ENCODE results near the gene SLCO2A1. TPM values are rescaled to one million over a fixed set of nuclear protein-coding genes. Genes with fewer than 3 reads are reported as not detected.

The SLCO2A1 gene
- polyA plus RNA-seq, 1 donor (not counting 4 experiments of a cell fraction or from before 2014, with no cell fraction given): 0.80 TPM

GRCh38 chr3:133910422-133910821, 119.3 kb downstream of the SLCO2A1 start:
- H2AFZ ChIP-seq (ENCODE audit: control insufficient read depth, low read length): no peak overlapping the region
- H3K79me2 ChIP-seq (ENCODE audit: control insufficient read depth, insufficient read depth, low read length): no peaks in the 10 kb centered on the region
- H3K9ac ChIP-seq (ENCODE audit: control insufficient read depth, extremely low read depth, insufficient read depth, low read length): no peak overlapping the region
- no peaks in the 10 kb centered on the region for H3K36me3 ChIP-seq (ENCODE audit: control insufficient read depth in 2 of 2, extremely low read depth in 1 of 2, insufficient read depth in 2 of 2, low read length in 2 of 2)
- no peak for FAIRE-seq
- TF ChIP-seq CTCF (optimal IDR thresholded peaks at IDR 0.05 in 1 of 3, IDR thresholded peaks at IDR 0.05 in 1 of 3, conservative IDR thresholded peaks at IDR 0.05 in 1 of 3; ENCODE audit: extremely low read depth in 1 of 3, insufficient read depth in 2 of 3, low read length in 3 of 3): peak; percentile 32 to 33 (median 33)
- TF ChIP-seq EZH2 (IDR thresholded peaks at IDR 0.05; ENCODE audit: low read length): no peak
- H3K9me3 ChIP-seq (ENCODE audit: control insufficient read depth, low read depth, low read length): no peaks in the 10 kb centered on the region
- H3K27ac ChIP-seq (ENCODE audit: control insufficient read depth, insufficient read depth, low read length): no peak overlapping the region
- H3K27me3 ChIP-seq (ENCODE audit: control insufficient read depth, extremely low read depth, insufficient read depth, low read length): peaks cover 3% of the 10 kb centered on the region
- no peak overlapping the region for H3K4me2 ChIP-seq (ENCODE audit: control insufficient read depth, extremely low read depth, insufficient read depth, low read depth, low read length)
- H3K4me1 ChIP-seq (ENCODE audit: control insufficient read depth, extremely low read depth, insufficient read depth, low read length): no peaks in the 10 kb centered on the region
- no peak overlapping the region for H3K4me3 ChIP-seq (ENCODE audit: control insufficient read depth in 2 of 3, extremely low read depth in 1 of 3, insufficient read depth in 2 of 3, low read depth in 1 of 3, low read length in 3 of 3)
- dilution Hi-C loops (cut with MboI; ENCODE audit: extremely low pct_ligation_motif_present, low sequenced_read_pairs): no loop called here
- DNase-seq (ENCODE audit: low read depth, low spot score): no peak
- no peaks in the 10 kb centered on the region for H3K9me1 ChIP-seq (ENCODE audit: control insufficient read depth, extremely low read depth, insufficient read depth, low read length)
- H4K20me1 ChIP-seq (ENCODE audit: control insufficient read depth, extremely low read depth, insufficient read depth, low read length): no peaks in the 10 kb centered on the region

DNA sequence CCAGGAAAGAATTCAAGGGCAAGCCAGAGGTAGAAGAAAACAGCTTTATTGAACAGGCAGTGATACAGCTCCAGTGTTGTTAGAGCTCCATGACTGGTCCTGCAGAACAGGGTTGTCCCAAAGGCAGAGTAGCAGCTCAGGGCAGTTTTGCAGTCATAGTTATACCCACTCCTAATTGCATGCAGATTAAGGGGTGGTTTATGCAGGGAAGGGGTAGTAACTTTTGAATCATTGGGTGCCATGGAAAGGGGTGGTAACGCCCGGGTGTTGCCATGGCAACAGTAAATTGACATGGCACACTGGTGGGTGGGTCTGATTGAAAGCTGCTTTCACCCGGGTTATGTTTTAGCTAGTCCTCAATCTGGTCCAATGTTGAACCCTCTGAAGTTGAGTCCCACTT, 124.3 kb downstream of the SLCO2A1 start:
- DNase-seq (ENCODE audit: low read depth, low spot score) (no peak), FAIRE-seq (no peak)
- Histone ChIP-seq H3K79me2 (ENCODE audit: control insufficient read depth, insufficient read depth, low read length) (no peaks in the 10 kb centered on the region), H3K36me3 (ENCODE audit: control insufficient read depth in 2 of 2, extremely low read depth in 1 of 2, insufficient read depth in 2 of 2, low read length in 2 of 2) (no peaks in the 10 kb centered on the region), H3K27me3 (ENCODE audit: control insufficient read depth, extremely low read depth, insufficient read depth, low read length) (no peaks in the 10 kb centered on the region), H3K4me3 (ENCODE audit: control insufficient read depth in 2 of 3, extremely low read depth in 1 of 3, insufficient read depth in 2 of 3, low read depth in 1 of 3, low read length in 3 of 3) (no peak overlapping the region), H4K20me1 (ENCODE audit: control insufficient read depth, extremely low read depth, insufficient read depth, low read length) (no peaks in the 10 kb centered on the region), H3K9me1 (ENCODE audit: control insufficient read depth, extremely low read depth, insufficient read depth, low read length) (no peaks in the 10 kb centered on the region), H3K9ac (ENCODE audit: control insufficient read depth, extremely low read depth, insufficient read depth, low read length) (no peak overlapping the region), H3K9me3 (ENCODE audit: control insufficient read depth, low read depth, low read length) (no peaks in the 10 kb centered on the region), H3K4me1 (ENCODE audit: control insufficient read depth, extremely low read depth, insufficient read depth, low read length) (no peaks in the 10 kb centered on the region), H3K27ac (ENCODE audit: control insufficient read depth, insufficient read depth, low read length) (no peak overlapping the region), H2AFZ (ENCODE audit: control insufficient read depth, low read length) (no peak overlapping the region), H3K4me2 (ENCODE audit: control insufficient read depth, extremely low read depth, insufficient read depth, low read depth, low read length) (no peak overlapping the region)
- TF ChIP-seq CTCF (optimal IDR thresholded peaks at IDR 0.05 in 1 of 3, IDR thresholded peaks at IDR 0.05 in 1 of 3, conservative IDR thresholded peaks at IDR 0.05 in 1 of 3; ENCODE audit: extremely low read depth in 1 of 3, insufficient read depth in 2 of 3, low read length in 3 of 3) (no peak), EZH2 (IDR thresholded peaks at IDR 0.05; ENCODE audit: low read length) (no peak)
- dilution Hi-C loops (cut with MboI; ENCODE audit: extremely low pct_ligation_motif_present, low sequenced_read_pairs): no loop called here

Data from keratinocyte (primary cell).